HepG2 (cell line): ENCODE measurements around the gene SCUBE1. TPM values are rescaled to one million over a fixed set of nuclear protein-coding genes. Genes with fewer than 3 reads are reported as not detected.

Experiments
- CSRNP2 ChIP-seq: sonication (generic); formaldehyde crosslinking; conservative IDR thresholded peaks from 2 replicates; pipeline ENCODE4 v1.8.0; 2022; ENCODE audit warnings: low read depth, missing genetic modification reagents
- KAT7 ChIP-seq: IDR thresholded peaks from 2 replicates; pipeline ENCODE4 v1.6.1; 2018; ENCODE audit warnings: borderline replicate concordance, missing compliant biosample characterization
- MAF1 ChIP-seq: sonication (generic); formaldehyde crosslinking; IDR thresholded peaks from 2 replicates; pipeline ENCODE4 v1.5.0; 2020; ENCODE audit warnings: missing genetic modification reagents, borderline replicate concordance
- MLXIP ChIP-seq: sonication (generic); formaldehyde crosslinking; IDR thresholded peaks from 2 replicates; pipeline ENCODE4 v1.9.0; 2021; ENCODE audit warnings: missing genetic modification reagents, borderline replicate concordance
- MYNN ChIP-seq: sonication (generic); formaldehyde crosslinking; IDR thresholded peaks from 2 replicates; pipeline ENCODE4 v1.4.0; 2020; ENCODE audit warnings: mild to moderate bottlenecking, low read depth, missing genetic modification reagents
- SMYD3 ChIP-seq: sonication (generic); formaldehyde crosslinking; IDR thresholded peaks from 2 replicates; pipeline ENCODE4 v1.8.1; 2023; ENCODE audit warnings: mild to moderate bottlenecking, missing genetic modification reagents
- SOX6 ChIP-seq, 2 experiments: fragments of 450-650 bp in 1 of 2; sonication (generic) in 1 of 2; formaldehyde crosslinking in 1 of 2; IDR thresholded peaks; 2 replicates each; pipeline versions ENCODE4 v1.4.0 to v1.6.1; 2017 to 2020; ENCODE audit warnings: antibody characterized with exemption in 1 of 2, mild to moderate bottlenecking in 1 of 2, missing genetic modification reagents in 1 of 2
- STAG1 ChIP-seq: sonication (generic); formaldehyde crosslinking; IDR thresholded peaks from 2 replicates; pipeline ENCODE4 v1.4.0; 2020; ENCODE audit warnings: missing genetic modification reagents
- ZFYVE20 ChIP-seq: sonication (generic); formaldehyde crosslinking; IDR thresholded peaks from 2 replicates; pipeline ENCODE4 v1.8.0; 2023; ENCODE audit warnings: low read depth, mild to moderate bottlenecking, moderate library complexity, missing genetic modification reagents, borderline replicate concordance
- ZNF281 ChIP-seq: sonication (generic); formaldehyde crosslinking; IDR thresholded peaks from 2 replicates; pipeline ENCODE4 v1.4.0; 2020; ENCODE audit warnings: missing genetic modification reagents, borderline replicate concordance
- ZNF546 ChIP-seq: sonication (generic); formaldehyde crosslinking; conservative IDR thresholded peaks from 2 replicates; pipeline ENCODE4 v1.8.1; 2023; ENCODE audit warnings: mild to moderate bottlenecking, missing genetic modification reagents
- ZNF629 ChIP-seq: sonication (generic); formaldehyde crosslinking; conservative IDR thresholded peaks from 2 replicates; pipeline ENCODE4 v1.5.0; 2020; ENCODE audit warnings: missing genetic modification reagents
- ZNF766 ChIP-seq: sonication (generic); formaldehyde crosslinking; IDR thresholded peaks from 2 replicates; pipeline ENCODE4 v1.5.0; 2020; ENCODE audit warnings: missing genetic modification reagents, borderline replicate concordance
- ZNF782 ChIP-seq: sonication (generic); formaldehyde crosslinking; IDR thresholded peaks from 2 replicates; pipeline ENCODE4 v1.4.0; 2020; ENCODE audit warnings: missing genetic modification reagents, mild to moderate bottlenecking, borderline replicate concordance
- ZNF816 ChIP-seq: sonication (generic); formaldehyde crosslinking; IDR thresholded peaks from 2 replicates; pipeline ENCODE4 v1.8.0; 2022; ENCODE audit warnings: missing genetic modification reagents, mild to moderate bottlenecking, borderline replicate concordance
- polyA plus RNA-seq, 8 experiments: library from polyadenylated mRNA; depleted of rRNA in 3 of 8; stranded (reverse) in 7 of 8; unstranded in 1 of 8; fragments of >200 nt; fragmentation: Illumina TruSeq in 4 of 8; extraction: Trizol in 4 of 8; gene quantifications; 2 replicates each; pipeline versions ENCODE4 v1.2.1 to v1.2.3, GENCODE V29; 2011 to 2016; ENCODE audit warnings: low read depth in 4 of 8, missing spikeins in 1 of 8, mixed read lengths in 1 of 8; ENCODE audit not compliant: insufficient read depth in 1 of 8
- total RNA-seq, 5 experiments: library from RNA; depleted of rRNA; stranded (reverse); fragments of >200 nt; fragmentation: Illumina TruSeq; extraction: Trizol; gene quantifications; 2 replicates each; pipeline ENCODE4 v1.2.3, GENCODE V29; 2016; ENCODE audit warnings: low read depth in 1 of 5
- TF ChIP-seq, protein P1 (sequence below): sonication (generic); formaldehyde crosslinking; IDR thresholded peaks from 2 replicates; pipeline ENCODE4 v1.8.0; 2023; ENCODE audit warnings: mild to moderate bottlenecking, missing genetic modification reagents
- TF ChIP-seq, protein P2 (sequence below): sonication (generic); formaldehyde crosslinking; IDR thresholded peaks from 2 replicates; pipeline ENCODE4 v1.8.0; 2022; ENCODE audit warnings: mild to moderate bottlenecking, missing genetic modification reagents, moderate library complexity
- TF ChIP-seq, protein P3 (sequence below): sonication (generic); formaldehyde crosslinking; IDR thresholded peaks from 2 replicates; pipeline ENCODE4 v1.5.1; 2020; ENCODE audit warnings: missing genetic modification reagents, mild to moderate bottlenecking, borderline replicate concordance

The SCUBE1 gene
- total and polyA plus RNA-seq, 2 of the 13 experiments (the other 11 are each of a cell fraction or from before 2014, with no cell fraction given): under 0.01 to 0.05 TPM

GRCh38 chr22:43377896-43378704, 34.9 kb upstream of the SCUBE1 start (continued):
- TF ChIP-seq ZNF281: peak; percentile 47; the same call in 1 of the 2 replicates
- TF ChIP-seq, protein P1, sequence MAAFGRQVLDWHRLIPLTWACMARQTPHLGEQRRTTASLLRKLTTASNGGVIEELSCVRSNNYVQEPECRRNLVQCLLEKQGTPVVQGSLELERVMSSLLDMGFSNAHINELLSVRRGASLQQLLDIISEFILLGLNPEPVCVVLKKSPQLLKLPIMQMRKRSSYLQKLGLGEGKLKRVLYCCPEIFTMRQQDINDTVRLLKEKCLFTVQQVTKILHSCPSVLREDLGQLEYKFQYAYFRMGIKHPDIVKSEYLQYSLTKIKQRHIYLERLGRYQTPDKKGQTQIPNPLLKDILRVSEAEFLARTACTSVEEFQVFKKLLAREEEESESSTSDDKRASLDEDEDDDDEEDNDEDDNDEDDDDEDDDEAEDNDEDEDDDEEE (CRISPR knock-in tag): no peak
- no peak for TF ChIP-seq ZNF782 (CRISPR knock-in tag)
- TF ChIP-seq ZNF766 (CRISPR knock-in tag): no peak
- no peak for TF ChIP-seq ZNF629 (CRISPR knock-in tag)
- TF ChIP-seq STAG1: no peak
- no peak for TF ChIP-seq SOX6 (IDR thresholded peaks at IDR 0.05)
- TF ChIP-seq SOX6 (CRISPR knock-in tag; IDR thresholded peaks at IDR 0.05): peak; percentile 95
- no peak for TF ChIP-seq MAF1 (CRISPR knock-in tag)
- no peak for TF ChIP-seq ZNF546 (CRISPR knock-in tag)
- TF ChIP-seq KAT7: no peak
- no peak for TF ChIP-seq SMYD3 (CRISPR knock-in tag)
- TF ChIP-seq, protein P2, sequence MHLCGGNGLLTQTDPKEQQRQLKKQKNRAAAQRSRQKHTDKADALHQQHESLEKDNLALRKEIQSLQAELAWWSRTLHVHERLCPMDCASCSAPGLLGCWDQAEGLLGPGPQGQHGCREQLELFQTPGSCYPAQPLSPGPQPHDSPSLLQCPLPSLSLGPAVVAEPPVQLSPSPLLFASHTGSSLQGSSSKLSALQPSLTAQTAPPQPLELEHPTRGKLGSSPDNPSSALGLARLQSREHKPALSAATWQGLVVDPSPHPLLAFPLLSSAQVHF (CRISPR knock-in tag): no peak
- no peak for TF ChIP-seq ZFYVE20 (CRISPR knock-in tag)
- TF ChIP-seq ZNF816: no peak
- no peak for TF ChIP-seq CSRNP2
- no peak for TF ChIP-seq MLXIP
- no peak for TF ChIP-seq MYNN (CRISPR knock-in tag)
- TF ChIP-seq, protein P3, sequence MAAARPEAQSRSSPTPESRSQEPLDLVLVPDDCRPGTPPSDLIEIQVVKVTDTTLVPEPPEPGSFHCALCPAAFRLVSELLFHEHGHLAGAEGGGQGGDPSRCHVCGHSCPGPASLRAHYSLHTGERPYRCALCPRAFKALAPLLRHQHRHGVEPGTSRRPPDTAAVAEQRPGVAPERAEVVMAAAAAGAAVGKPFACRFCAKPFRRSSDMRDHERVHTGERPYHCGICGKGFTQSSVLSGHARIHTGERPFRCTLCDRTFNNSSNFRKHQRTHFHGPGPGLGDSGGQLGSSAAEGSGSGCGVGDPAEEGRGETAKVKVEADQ (CRISPR knock-in tag): no peak
